Epithelial cell of esophagus (primary cell): ENCODE results near the gene IDI1.
"Not testable (repeated sequence)": the region's sequence is repeated elsewhere in the genome, so short reads cannot be mapped to it uniquely, and the experiment has no call there.

ENCODE experiments used
- DNase-seq: peaks from one replicate; pipeline ENCODE4 v3.0.0; 2010; ENCODE audit warnings: low read depth
- H3K4me3 ChIP-seq: 2 replicates; pipeline ENCODE4 v1.5.1; 2011; ENCODE audit warnings: mild to moderate bottlenecking, low read length, control low read depth
- TF ChIP-seq, protein P1 (sequence below): IDR thresholded peaks from 2 replicates; pipeline ENCODE4 v1.5.1; 2011; ENCODE audit warnings: low read depth, mild to moderate bottlenecking, low read length, control low read depth, inconsistent platforms; ENCODE audit not compliant: insufficient read depth; ENCODE audit errors: missing control alignments

The IDI1 gene

DNA sequence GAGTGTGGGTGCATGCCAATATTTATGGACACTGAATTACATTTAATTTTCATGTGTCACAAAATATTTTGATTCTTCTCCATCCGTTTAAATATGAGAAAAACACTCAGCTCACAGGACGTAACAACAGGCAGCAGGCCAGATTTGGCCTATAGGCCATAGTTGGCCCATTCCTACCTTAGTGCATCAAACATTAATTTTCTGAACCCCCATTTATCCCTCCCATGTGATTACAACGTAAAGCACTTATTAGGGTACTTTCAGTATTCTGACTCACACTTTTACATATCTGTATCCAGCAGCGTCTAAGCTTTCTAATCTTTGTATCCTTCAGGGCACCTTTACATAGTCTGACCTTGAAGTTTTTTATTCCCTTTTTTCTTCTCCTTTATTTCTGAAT is 4.0 kb downstream of the IDI1 start:
- TF ChIP-seq, protein P1, sequence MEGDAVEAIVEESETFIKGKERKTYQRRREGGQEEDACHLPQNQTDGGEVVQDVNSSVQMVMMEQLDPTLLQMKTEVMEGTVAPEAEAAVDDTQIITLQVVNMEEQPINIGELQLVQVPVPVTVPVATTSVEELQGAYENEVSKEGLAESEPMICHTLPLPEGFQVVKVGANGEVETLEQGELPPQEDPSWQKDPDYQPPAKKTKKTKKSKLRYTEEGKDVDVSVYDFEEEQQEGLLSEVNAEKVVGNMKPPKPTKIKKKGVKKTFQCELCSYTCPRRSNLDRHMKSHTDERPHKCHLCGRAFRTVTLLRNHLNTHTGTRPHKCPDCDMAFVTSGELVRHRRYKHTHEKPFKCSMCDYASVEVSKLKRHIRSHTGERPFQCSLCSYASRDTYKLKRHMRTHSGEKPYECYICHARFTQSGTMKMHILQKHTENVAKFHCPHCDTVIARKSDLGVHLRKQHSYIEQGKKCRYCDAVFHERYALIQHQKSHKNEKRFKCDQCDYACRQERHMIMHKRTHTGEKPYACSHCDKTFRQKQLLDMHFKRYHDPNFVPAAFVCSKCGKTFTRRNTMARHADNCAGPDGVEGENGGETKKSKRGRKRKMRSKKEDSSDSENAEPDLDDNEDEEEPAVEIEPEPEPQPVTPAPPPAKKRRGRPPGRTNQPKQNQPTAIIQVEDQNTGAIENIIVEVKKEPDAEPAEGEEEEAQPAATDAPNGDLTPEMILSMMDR = no peak
- H3K4me3 ChIP-seq = no peak overlapping the region
- DNase-seq = no peak

DNA sequence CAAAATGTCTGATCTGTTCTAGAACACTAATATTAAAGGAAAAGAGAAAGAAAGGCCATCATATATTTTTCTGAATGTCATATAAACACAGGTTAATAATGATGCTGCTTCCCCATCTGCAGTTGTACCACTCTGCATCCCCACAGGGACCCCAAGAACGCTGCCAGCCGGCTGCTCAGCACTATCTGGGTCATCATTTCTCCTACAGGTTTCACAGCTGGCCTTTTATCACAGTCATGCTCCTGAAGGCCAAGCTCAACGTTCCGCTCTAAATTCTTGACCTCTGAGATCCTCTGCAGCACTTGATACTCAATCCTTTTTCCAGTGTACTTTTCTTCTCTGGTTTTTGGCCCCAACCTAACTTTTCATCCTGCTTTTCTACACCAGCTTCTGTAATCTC is 4.8 kb downstream of the IDI1 start:
- no peak overlapping the region for H3K4me3 ChIP-seq

DNA sequence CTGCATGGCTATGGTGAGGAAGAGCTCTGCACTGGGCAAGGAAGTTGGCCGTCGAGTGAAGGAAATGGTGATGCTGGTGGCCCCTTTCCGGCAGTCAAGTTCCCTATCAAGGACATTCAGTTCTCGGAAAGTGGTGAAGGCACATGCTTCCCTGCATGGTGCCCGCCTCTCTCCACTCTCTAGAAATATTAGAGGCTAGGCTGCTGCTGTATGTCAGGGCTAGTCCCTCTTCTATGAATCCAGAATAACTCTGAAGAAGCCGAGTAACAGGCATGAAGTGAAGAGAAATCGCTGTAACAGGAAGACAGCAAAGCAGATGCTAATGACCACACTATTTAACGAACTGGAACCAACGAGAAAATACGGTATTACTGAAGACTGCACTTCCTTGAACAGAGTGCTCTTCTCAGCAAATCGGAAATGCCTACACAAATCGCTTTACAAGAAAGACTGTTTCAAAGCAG is 5.4 kb downstream of the IDI1 start:
- H3K4me3 ChIP-seq = no peak overlapping the region
- TF ChIP-seq, protein P1 = no peak
- DNase-seq = no peak

More for the DNA sequence above, 4.8 kb downstream of the IDI1 start:
- no peak for DNase-seq
- TF ChIP-seq, protein P1 = no peak

DNA sequence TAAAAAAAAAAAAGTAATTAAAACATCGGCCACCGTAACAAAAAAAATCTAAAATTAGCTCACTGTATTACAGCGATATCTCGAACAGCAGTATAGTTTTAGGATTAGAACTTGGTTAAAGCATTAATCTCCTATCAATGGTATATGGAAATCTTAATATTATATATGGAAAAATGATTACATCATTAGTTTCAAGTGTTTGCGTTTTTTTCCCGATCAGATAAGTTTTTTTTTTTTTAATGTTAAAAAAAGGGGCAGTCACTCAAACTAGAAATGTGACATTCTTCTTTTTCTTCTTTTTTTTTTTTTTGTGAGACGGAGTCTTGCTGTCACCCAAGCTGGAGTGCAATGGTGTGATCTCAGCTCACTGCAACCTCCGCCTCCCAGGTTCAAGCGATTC is 7.4 kb downstream of the IDI1 start:
- no peak overlapping the region for H3K4me3 ChIP-seq
- DNase-seq = no peak
- TF ChIP-seq, protein P1 = no peak

DNA sequence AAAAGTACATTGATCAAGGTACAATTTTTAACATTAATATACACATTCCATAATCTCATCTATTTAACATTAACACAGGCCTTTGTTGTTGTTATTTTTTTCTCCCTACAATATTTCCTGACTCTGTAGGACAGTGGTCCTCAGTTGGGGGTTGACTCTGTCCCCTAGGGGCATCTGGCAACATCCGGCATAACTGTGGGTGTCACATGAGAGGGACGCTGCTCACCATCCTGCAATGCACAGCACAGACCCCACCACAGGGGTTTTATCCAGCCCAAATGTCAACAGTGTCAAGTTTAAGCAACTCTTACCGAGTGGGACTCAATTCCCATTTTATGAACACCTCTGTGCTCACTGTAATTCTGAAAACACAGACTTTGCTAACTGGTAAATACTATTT is 8.8 kb downstream of the IDI1 start:
- TF ChIP-seq, protein P1 = no peak
- H3K4me3 ChIP-seq = no peak overlapping the region
- no peak for DNase-seq

DNA sequence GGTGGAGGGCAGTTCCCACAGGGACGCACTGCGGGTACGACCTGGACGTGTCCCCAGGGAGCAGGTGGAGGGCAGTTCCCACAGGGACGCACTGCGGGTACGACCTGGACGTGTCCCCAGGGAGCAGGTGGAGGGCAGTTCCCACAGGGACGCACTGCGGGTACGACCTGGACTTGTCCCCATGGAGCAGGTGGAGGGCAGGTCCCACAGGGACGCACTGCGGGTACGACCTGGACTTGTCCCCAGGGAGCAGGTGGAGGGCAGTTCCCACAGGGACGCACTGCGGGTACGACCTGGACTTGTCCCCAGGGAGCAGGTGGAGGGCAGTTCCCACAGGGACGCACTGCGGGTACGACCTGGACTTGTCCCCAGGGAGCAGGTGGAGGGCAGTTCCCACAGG is 10.2 kb downstream of the IDI1 start:
- not testable (repeated sequence) for H3K4me3 ChIP-seq, DNase-seq

DNA sequence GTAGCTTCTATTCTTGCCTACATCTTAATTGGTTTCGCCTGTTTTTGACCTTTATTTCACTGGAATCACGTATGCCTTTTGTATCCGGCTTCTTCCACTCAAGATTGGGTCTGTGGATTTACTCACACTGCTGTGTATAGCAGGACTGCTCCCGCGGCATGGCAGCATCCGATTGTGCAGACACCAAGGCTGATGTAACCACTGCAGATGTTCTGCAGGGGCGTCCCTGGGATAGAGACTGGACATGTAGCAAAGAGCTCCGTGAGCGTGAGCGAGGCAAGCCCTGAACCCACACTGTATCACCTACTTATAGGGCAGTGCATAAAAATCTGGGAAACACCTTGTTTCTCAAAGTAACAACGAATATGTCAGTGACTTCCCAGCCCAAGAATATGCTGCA is 11.8 kb downstream of the IDI1 start:
- DNase-seq = no peak
- H3K4me3 ChIP-seq = no peak overlapping the region
- TF ChIP-seq, protein P1 = no peak
